H9 (cell line): Measurements from ENCODE around the gene OBSL1. TPM values are rescaled to one million over a fixed set of nuclear protein-coding genes. Genes with fewer than 3 reads are reported as not detected.

Experiments used
- DNase-seq: peaks from one replicate; pipeline ENCODE4 v3.0.0-alpha.2; 2017
- H2AFZ ChIP-seq: one replicate; pipeline ENCODE4 v1.6.1; 2013; ENCODE audit warnings: mild to moderate bottlenecking, low read length, control low read depth, moderate library complexity
- H2AK5ac ChIP-seq: 2 replicates; pipeline ENCODE4 v1.6.1; 2013; ENCODE audit warnings: low read length, control low read depth, mixed read lengths; ENCODE audit not compliant: insufficient read length
- H2BK120ac ChIP-seq: one replicate; pipeline ENCODE4 v1.6.1; 2013; ENCODE audit warnings: low read depth, mild to moderate bottlenecking, low read length, control low read depth, inconsistent platforms; ENCODE audit not compliant: poor library complexity, severe bottlenecking
- H2BK12ac ChIP-seq: 2 replicates; pipeline ENCODE4 v1.6.1; 2013; ENCODE audit warnings: low read length, control low read depth, mixed read lengths, low read depth; ENCODE audit not compliant: insufficient read length
- H2BK15ac ChIP-seq: 2 replicates; pipeline ENCODE4 v1.6.1; 2013; ENCODE audit warnings: low read depth, low read length, control low read depth
- H2BK20ac ChIP-seq: one replicate; pipeline ENCODE4 v1.6.1; 2013; ENCODE audit warnings: low read depth, mild to moderate bottlenecking, low read length, control low read depth, inconsistent platforms; ENCODE audit not compliant: poor library complexity, severe bottlenecking
- H2BK5ac ChIP-seq: 2 replicates; pipeline ENCODE4 v1.6.1; 2013; ENCODE audit warnings: low read length, control low read depth, mixed read lengths; ENCODE audit not compliant: insufficient read length
- H3K14ac ChIP-seq: 2 replicates; pipeline ENCODE4 v1.6.1; 2013; ENCODE audit warnings: low read length, control low read depth; ENCODE audit not compliant: insufficient read depth
- H3K18ac ChIP-seq: 2 replicates; pipeline ENCODE4 v1.6.1; 2013; ENCODE audit warnings: low read depth, mild to moderate bottlenecking, mixed read lengths, low read length, control low read depth; ENCODE audit not compliant: insufficient read length
- H3K23ac ChIP-seq: 2 replicates; pipeline ENCODE4 v1.6.1; 2013; ENCODE audit warnings: low read length, control low read depth, mixed read lengths, low read depth; ENCODE audit not compliant: insufficient read length
- H3K23me2 ChIP-seq: 2 replicates; pipeline ENCODE4 v1.6.1; 2013; ENCODE audit warnings: low read depth, mild to moderate bottlenecking, mixed read lengths, low read length, control low read depth; ENCODE audit not compliant: insufficient read length, poor library complexity, severe bottlenecking
- H3K27ac ChIP-seq: 2 replicates; pipeline ENCODE4 v1.5.1; 2013; ENCODE audit warnings: low read length, control low read depth, mixed read lengths, low read depth; ENCODE audit not compliant: insufficient read length
- H3K27me3 ChIP-seq: 2 replicates; pipeline ENCODE4 v1.6.1; 2013; ENCODE audit warnings: low read length, control low read depth, inconsistent platforms; ENCODE audit not compliant: insufficient read depth
- H3K4ac ChIP-seq: 2 replicates; pipeline ENCODE4 v1.6.1; 2013; ENCODE audit warnings: low read depth, mild to moderate bottlenecking, control low read depth, inconsistent platforms, low read length, moderate library complexity
- H3K4me1 ChIP-seq: 2 replicates; pipeline ENCODE4 v1.6.1; 2013; ENCODE audit warnings: low read length, control low read depth, inconsistent platforms; ENCODE audit not compliant: insufficient read depth
- H3K4me2 ChIP-seq: 2 replicates; pipeline ENCODE4 v1.6.1; 2013; ENCODE audit warnings: low read length, control low read depth, mixed read lengths; ENCODE audit not compliant: insufficient read length, insufficient read depth
- H3K56ac ChIP-seq: 2 replicates; pipeline ENCODE4 v1.6.1; 2013; ENCODE audit warnings: low read depth, mild to moderate bottlenecking, mixed read lengths, low read length, control low read depth; ENCODE audit not compliant: insufficient read length
- H3K79me1 ChIP-seq: 2 replicates; pipeline ENCODE4 v1.6.1; 2013; ENCODE audit warnings: low read depth, mild to moderate bottlenecking, moderate library complexity, low read length, control low read depth, inconsistent platforms; ENCODE audit not compliant: insufficient read depth, poor library complexity, severe bottlenecking
- H3K79me2 ChIP-seq: 2 replicates; pipeline ENCODE4 v1.6.1; 2013; ENCODE audit warnings: low read length, control low read depth, inconsistent platforms; ENCODE audit not compliant: insufficient read depth
- H3K9ac ChIP-seq: 2 replicates; pipeline ENCODE4 v1.6.1; 2013; ENCODE audit warnings: low read length, control low read depth, mixed read lengths; ENCODE audit not compliant: insufficient read length; ENCODE audit errors: extremely low read depth
- H3K9me3 ChIP-seq: one replicate; pipeline ENCODE4 v1.6.1; 2013; ENCODE audit warnings: low read depth, low read length, inconsistent platforms; ENCODE audit not compliant: control insufficient read depth
- H3T11ph ChIP-seq: one replicate; pipeline ENCODE4 v1.6.1; 2013; ENCODE audit warnings: mild to moderate bottlenecking, low read length, control low read depth, inconsistent platforms
- H4K20me1 ChIP-seq: one replicate; pipeline ENCODE4 v1.6.1; 2013; ENCODE audit not compliant: control insufficient read depth, insufficient read length, insufficient read depth
- H4K5ac ChIP-seq: 2 replicates; pipeline ENCODE4 v1.6.1; 2013; ENCODE audit warnings: low read depth, mild to moderate bottlenecking, mixed read lengths, low read length, control low read depth; ENCODE audit not compliant: insufficient read length
- H4K8ac ChIP-seq: replicated peaks from 2 replicates; pipeline ENCODE4 v1.6.1; 2013; ENCODE audit warnings: low read length, control low read depth, mixed read lengths, low read depth; ENCODE audit not compliant: insufficient read length
- H4K91ac ChIP-seq: 2 replicates; pipeline ENCODE4 v1.6.1; 2013; ENCODE audit warnings: low read depth, mild to moderate bottlenecking, moderate library complexity, mixed read lengths, low read length, control low read depth; ENCODE audit not compliant: insufficient read length
- H3K27ac Mint-ChIP-seq, 3 experiments: 2 replicates in 2 of 3; 3 replicates in 1 of 3; pipeline ENCODE4 v1.8.0; 2020 to 2021; ENCODE audit warnings: mixed read lengths in 3 of 3, mild to moderate bottlenecking in 1 of 3, moderate library complexity in 1 of 3
- H3K27me3 Mint-ChIP-seq: 2 replicates; pipeline ENCODE4 v1.8.0; 2021; ENCODE audit warnings: low read depth, mild to moderate bottlenecking, moderate library complexity, mixed read lengths
- H3K36me3 Mint-ChIP-seq, 3 experiments: 2 replicates in 2 of 3; 3 replicates in 1 of 3; pipeline ENCODE4 v1.8.0; 2020 to 2021; ENCODE audit warnings: low read depth in 3 of 3, mixed read lengths in 3 of 3; ENCODE audit not compliant: insufficient read depth in 1 of 3
- H3K4me1 Mint-ChIP-seq, 2 experiments: 2 replicates each; pipeline ENCODE4 v1.8.0; 2020; ENCODE audit warnings: mixed read lengths in 2 of 2
- H3K4me3 Mint-ChIP-seq, 2 experiments: 2 replicates in 1 of 2; 3 replicates in 1 of 2; pipeline ENCODE4 v1.8.0; 2020 to 2021; ENCODE audit warnings: mild to moderate bottlenecking in 2 of 2, mixed read lengths in 2 of 2, moderate library complexity in 1 of 2
- H3K9me3 Mint-ChIP-seq, 2 experiments: 2 replicates in 1 of 2; 3 replicates in 1 of 2; pipeline ENCODE4 v1.8.0; 2020; ENCODE audit warnings: mild to moderate bottlenecking in 2 of 2, mixed read lengths in 2 of 2, moderate library complexity in 1 of 2
- WGBS: extraction: QIAGEN DNeasy Blood & Tissue Kit; methylation state at CpG from one replicate; pipeline ENCODE4 v1.1.7; 2013; ENCODE audit warnings: missing lambda C conversion rate, low lambda C conversion rate, mixed read lengths; ENCODE audit not compliant: insufficient read length; ENCODE audit errors: extremely low coverage; 5-methylcytosine and 5-hydroxymethylcytosine counted together
- total RNA-seq: library from RNA; stranded (reverse); gene quantifications from 2 replicates; pipeline ENCODE4 v1.2.1, GENCODE V29; 2021
- TF ChIP-seq, protein P1 (sequence below): fragments of 200-600 bp; sonication (generic); conservative IDR thresholded peaks from 3 replicates; pipeline ENCODE4 v1.8.0; 2021; ENCODE audit warnings: antibody characterized with exemption, mild to moderate bottlenecking

OBSL1 gene
- total RNA-seq, 1 experiment from 2014 or later = 140 TPM

DNA sequence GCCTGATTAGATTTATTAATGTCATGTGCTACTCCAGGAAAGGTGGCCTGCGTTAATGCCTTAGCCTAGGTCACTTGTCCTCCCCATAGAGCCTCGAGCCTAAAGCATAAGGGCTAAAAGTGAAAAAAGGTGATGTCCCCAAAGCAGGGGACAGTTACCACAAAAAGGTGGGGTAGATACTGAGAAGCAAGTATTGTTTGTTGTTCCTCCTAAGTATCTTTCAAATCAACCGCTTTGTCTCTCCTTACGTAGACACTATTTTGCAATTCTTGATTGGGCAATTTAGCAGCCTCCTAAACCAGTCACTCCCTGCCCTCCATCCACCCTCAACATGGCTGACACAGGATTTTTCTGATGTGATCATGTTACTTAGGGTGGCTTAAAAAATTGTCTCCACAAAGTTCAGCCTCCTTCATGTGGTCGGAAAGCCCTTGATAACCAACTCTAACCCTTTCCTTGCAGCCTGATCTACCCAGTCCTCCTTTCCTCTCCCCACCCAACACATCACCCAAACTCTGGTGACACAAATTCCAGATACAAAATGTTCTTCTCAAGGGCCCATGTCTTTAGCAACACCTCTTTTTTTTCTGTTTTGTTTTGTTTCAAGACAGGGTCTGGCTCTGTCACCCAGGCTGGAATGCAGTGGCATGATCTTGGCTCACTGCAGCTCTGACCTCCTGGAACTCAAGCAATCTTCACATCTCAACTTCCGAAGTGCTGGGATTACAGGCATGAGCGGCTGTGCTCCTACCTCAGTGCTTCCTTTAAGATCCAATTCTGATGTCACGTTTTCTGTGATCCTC lies 7.7 kb upstream of the OBSL1 start:
- H2AFZ ChIP-seq = no peak overlapping the region

More for the DNA sequence above, 7.7 kb upstream of the OBSL1 start:
- H4K91ac ChIP-seq = no peak overlapping the region
- no peaks in the 10 kb centered on the region; the same call in 1 of the 2 replicates for H3K27me3 ChIP-seq
- H3K79me1 ChIP-seq = no peaks in the 10 kb centered on the region
- H2BK20ac ChIP-seq = no peak overlapping the region
- H3K27me3 Mint-ChIP-seq = peaks cover 10% of the 10 kb centered on the region
- H4K8ac ChIP-seq = no peak overlapping the region
- no peaks in the 10 kb centered on the region for H3K79me2 ChIP-seq
- no peak overlapping the region for H3T11ph ChIP-seq
- no peaks in the 10 kb centered on the region for H3K23me2 ChIP-seq
- H2BK15ac ChIP-seq = no peak overlapping the region
- no peak overlapping the region for H3K4me2 ChIP-seq
- WGBS = no CpG with 5 or more reads among the region's 8 CpGs
- DNase-seq = no peak
- TF ChIP-seq, protein P1, sequence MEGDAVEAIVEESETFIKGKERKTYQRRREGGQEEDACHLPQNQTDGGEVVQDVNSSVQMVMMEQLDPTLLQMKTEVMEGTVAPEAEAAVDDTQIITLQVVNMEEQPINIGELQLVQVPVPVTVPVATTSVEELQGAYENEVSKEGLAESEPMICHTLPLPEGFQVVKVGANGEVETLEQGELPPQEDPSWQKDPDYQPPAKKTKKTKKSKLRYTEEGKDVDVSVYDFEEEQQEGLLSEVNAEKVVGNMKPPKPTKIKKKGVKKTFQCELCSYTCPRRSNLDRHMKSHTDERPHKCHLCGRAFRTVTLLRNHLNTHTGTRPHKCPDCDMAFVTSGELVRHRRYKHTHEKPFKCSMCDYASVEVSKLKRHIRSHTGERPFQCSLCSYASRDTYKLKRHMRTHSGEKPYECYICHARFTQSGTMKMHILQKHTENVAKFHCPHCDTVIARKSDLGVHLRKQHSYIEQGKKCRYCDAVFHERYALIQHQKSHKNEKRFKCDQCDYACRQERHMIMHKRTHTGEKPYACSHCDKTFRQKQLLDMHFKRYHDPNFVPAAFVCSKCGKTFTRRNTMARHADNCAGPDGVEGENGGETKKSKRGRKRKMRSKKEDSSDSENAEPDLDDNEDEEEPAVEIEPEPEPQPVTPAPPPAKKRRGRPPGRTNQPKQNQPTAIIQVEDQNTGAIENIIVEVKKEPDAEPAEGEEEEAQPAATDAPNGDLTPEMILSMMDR = no peak
- peaks cover 38 to 47% of the 10 kb centered on the region in 2 experiments for H3K4me1 Mint-ChIP-seq
- H3K14ac ChIP-seq = no peak overlapping the region
- H3K9me3 Mint-ChIP-seq = no peaks in the 10 kb centered on the region; a peak in 1 of 5 replicates
- no peaks in the 10 kb centered on the region for H3K9me3 ChIP-seq
- H3K23ac ChIP-seq = no peak overlapping the region
- H2AK5ac ChIP-seq = no peak overlapping the region
- H4K20me1 ChIP-seq = no peaks in the 10 kb centered on the region
- no peak overlapping the region for H3K4ac ChIP-seq
- no peak overlapping the region for H3K4me3 Mint-ChIP-seq
- no peak overlapping the region for H3K9ac ChIP-seq
- no peak overlapping the region for H3K27ac ChIP-seq
- H2BK12ac ChIP-seq = no peak overlapping the region
- H3K27ac Mint-ChIP-seq = peak overlapping the region in 2 of 3 experiments; percentile 0 to 66; a peak in 2 of 7 replicates
- H3K4me1 ChIP-seq = peaks cover 5% of the 10 kb centered on the region; the same call in 1 of the 2 replicates
- no peak overlapping the region for H2BK5ac ChIP-seq
- H3K56ac ChIP-seq = no peak overlapping the region
- no peaks in the 10 kb centered on the region for H3K36me3 Mint-ChIP-seq
- no peak overlapping the region for H3K18ac ChIP-seq
- no peak overlapping the region for H2BK120ac ChIP-seq
- H4K5ac ChIP-seq = no peak overlapping the region
